HCT116 (cell line): ENCODE measurements around the gene ZNF708.

ENCODE experiments used
- CEBPB ChIP-seq: IDR thresholded peaks from 2 replicates; pipeline ENCODE4 v1.6.1; 2012; ENCODE audit warnings: low read depth
- EZH2 ChIP-seq: fragments of 200-600 bp; sonication (generic); IDR thresholded peaks from 2 replicates; pipeline ENCODE4 v1.6.1; 2017; ENCODE audit warnings: antibody characterized with exemption, mixed run types
- EZH2phosphoT487 ChIP-seq: fragments of 200-600 bp; IDR thresholded peaks from 2 replicates; pipeline ENCODE4 v1.6.1; 2018; ENCODE audit warnings: antibody characterized with exemption, borderline replicate concordance
- POLR2A ChIP-seq: IDR thresholded peaks from 2 replicates; pipeline ENCODE4 v1.7.0; 2011; ENCODE audit warnings: borderline replicate concordance; ENCODE audit not compliant: insufficient read depth, insufficient read length; ENCODE audit errors: extremely low read depth
- POLR2AphosphoS5 ChIP-seq: IDR thresholded peaks from 2 replicates; pipeline ENCODE4 v1.6.1; 2011; ENCODE audit warnings: mild to moderate bottlenecking, low read depth, low read length, moderate library complexity
- SP1 ChIP-seq: IDR thresholded peaks from 2 replicates; pipeline ENCODE4 v1.6.1; 2012; ENCODE audit warnings: low read depth
- SRF ChIP-seq: IDR thresholded peaks from 2 replicates; pipeline ENCODE4 v1.6.1; 2012; ENCODE audit warnings: low read depth
- YY1 ChIP-seq: IDR thresholded peaks from 2 replicates; pipeline ENCODE4 v1.6.1; 2011; ENCODE audit warnings: low read length, low read depth, moderate library complexity, mild to moderate bottlenecking; ENCODE audit not compliant: insufficient replicate concordance; ENCODE audit errors: extremely low read depth
- ZFX ChIP-seq: fragments of 450-650 bp; IDR thresholded peaks from 2 replicates; pipeline ENCODE4 v1.6.1; 2017
- TF ChIP-seq, protein P1 (sequence below), 3 experiments: fragments of 200-600 bp in 1 of 3; sonication (generic) in 1 of 3; IDR thresholded peaks in 2 of 3; conservative IDR thresholded peaks in 1 of 3; 2 replicates each; pipeline ENCODE4 v1.5.1; 2012 to 2017; ENCODE audit warnings: low read depth in 2 of 3, low read length in 2 of 3, antibody characterized with exemption in 1 of 3, borderline replicate concordance in 1 of 3, control low read depth in 1 of 3, mild to moderate bottlenecking in 1 of 3, mixed read lengths in 1 of 3, mixed run types in 1 of 3, moderate library complexity in 1 of 3; ENCODE audit not compliant: insufficient read depth in 1 of 3
- TF ChIP-seq, protein P2 (sequence below): IDR thresholded peaks from 2 replicates; pipeline ENCODE4 v1.6.1; 2012
- TF ChIP-seq, protein P3 (sequence below): IDR thresholded peaks from 2 replicates; pipeline ENCODE4 v1.6.1; 2012; ENCODE audit warnings: low read depth

DNA sequence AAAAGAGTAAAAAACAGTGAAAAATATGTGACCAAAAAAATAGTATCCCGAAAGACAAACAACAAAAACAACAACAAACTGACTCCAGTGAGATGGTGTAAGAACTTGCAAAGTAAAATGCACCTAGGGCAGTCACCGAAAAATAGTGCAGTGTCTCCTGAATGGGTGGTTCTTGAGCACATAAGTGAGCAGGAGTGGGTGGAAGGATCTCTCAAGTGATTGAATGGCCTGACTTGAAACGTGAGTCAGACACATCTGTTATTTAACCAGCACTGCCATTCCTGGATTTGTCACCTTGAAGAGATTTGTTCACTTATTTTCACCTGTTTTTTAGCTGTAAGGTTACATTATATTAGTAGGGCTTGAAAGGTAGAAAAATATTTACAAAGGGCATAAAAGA, 33.1 kb upstream of the ZNF708 start:
- TF ChIP-seq, protein P1, sequence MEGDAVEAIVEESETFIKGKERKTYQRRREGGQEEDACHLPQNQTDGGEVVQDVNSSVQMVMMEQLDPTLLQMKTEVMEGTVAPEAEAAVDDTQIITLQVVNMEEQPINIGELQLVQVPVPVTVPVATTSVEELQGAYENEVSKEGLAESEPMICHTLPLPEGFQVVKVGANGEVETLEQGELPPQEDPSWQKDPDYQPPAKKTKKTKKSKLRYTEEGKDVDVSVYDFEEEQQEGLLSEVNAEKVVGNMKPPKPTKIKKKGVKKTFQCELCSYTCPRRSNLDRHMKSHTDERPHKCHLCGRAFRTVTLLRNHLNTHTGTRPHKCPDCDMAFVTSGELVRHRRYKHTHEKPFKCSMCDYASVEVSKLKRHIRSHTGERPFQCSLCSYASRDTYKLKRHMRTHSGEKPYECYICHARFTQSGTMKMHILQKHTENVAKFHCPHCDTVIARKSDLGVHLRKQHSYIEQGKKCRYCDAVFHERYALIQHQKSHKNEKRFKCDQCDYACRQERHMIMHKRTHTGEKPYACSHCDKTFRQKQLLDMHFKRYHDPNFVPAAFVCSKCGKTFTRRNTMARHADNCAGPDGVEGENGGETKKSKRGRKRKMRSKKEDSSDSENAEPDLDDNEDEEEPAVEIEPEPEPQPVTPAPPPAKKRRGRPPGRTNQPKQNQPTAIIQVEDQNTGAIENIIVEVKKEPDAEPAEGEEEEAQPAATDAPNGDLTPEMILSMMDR (IDR thresholded peaks at IDR 0.05 in 2 of 3, conservative IDR thresholded peaks at IDR 0.05 in 1 of 3; ENCODE audit: borderline replicate concordance in 1 of 3, insufficient read depth in 1 of 3, low read depth in 2 of 3, low read length in 2 of 3) = no peak
- TF ChIP-seq POLR2A (no peak), CEBPB (no peak), POLR2AphosphoS5 (no peak), EZH2phosphoT487 (no peak), ZFX (no peak), SRF (no peak), YY1 (no peak), SP1 (no peak), EZH2 (no peak)
- TF ChIP-seq, protein P2, sequence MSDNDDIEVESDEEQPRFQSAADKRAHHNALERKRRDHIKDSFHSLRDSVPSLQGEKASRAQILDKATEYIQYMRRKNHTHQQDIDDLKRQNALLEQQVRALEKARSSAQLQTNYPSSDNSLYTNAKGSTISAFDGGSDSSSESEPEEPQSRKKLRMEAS = no peak
- TF ChIP-seq, protein P3, sequence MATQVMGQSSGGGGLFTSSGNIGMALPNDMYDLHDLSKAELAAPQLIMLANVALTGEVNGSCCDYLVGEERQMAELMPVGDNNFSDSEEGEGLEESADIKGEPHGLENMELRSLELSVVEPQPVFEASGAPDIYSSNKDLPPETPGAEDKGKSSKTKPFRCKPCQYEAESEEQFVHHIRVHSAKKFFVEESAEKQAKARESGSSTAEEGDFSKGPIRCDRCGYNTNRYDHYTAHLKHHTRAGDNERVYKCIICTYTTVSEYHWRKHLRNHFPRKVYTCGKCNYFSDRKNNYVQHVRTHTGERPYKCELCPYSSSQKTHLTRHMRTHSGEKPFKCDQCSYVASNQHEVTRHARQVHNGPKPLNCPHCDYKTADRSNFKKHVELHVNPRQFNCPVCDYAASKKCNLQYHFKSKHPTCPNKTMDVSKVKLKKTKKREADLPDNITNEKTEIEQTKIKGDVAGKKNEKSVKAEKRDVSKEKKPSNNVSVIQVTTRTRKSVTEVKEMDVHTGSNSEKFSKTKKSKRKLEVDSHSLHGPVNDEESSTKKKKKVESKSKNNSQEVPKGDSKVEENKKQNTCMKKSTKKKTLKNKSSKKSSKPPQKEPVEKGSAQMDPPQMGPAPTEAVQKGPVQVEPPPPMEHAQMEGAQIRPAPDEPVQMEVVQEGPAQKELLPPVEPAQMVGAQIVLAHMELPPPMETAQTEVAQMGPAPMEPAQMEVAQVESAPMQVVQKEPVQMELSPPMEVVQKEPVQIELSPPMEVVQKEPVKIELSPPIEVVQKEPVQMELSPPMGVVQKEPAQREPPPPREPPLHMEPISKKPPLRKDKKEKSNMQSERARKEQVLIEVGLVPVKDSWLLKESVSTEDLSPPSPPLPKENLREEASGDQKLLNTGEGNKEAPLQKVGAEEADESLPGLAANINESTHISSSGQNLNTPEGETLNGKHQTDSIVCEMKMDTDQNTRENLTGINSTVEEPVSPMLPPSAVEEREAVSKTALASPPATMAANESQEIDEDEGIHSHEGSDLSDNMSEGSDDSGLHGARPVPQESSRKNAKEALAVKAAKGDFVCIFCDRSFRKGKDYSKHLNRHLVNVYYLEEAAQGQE = no peak
